ENCODE data around the gene ZFP42.

DNA sequence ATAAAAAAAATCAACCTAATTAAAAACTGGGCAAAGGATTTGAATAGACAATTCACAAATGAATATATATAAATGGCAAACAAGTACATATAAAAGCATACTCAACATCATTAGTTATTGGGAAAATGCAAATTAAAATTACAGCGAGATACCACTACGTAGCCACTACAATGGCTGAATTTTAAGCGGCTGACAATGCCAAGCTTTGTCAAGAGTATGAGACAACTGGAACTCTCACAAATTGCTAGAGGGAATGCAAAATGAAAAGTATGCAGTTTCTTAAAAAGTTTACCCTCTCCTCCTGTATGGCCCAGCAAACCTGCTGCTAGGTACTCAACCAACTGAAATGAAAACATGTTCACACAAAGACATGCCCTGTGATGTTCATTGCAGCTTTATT, 34.8 kb downstream of the ZFP42 start:
- TF ChIP-seq POLR2A (IDR thresholded peaks at IDR 0.05; ENCODE audit: low read depth) (no peak), EP300 (IDR thresholded peaks at IDR 0.05) (no peak)
- TF ChIP-seq, protein P1, sequence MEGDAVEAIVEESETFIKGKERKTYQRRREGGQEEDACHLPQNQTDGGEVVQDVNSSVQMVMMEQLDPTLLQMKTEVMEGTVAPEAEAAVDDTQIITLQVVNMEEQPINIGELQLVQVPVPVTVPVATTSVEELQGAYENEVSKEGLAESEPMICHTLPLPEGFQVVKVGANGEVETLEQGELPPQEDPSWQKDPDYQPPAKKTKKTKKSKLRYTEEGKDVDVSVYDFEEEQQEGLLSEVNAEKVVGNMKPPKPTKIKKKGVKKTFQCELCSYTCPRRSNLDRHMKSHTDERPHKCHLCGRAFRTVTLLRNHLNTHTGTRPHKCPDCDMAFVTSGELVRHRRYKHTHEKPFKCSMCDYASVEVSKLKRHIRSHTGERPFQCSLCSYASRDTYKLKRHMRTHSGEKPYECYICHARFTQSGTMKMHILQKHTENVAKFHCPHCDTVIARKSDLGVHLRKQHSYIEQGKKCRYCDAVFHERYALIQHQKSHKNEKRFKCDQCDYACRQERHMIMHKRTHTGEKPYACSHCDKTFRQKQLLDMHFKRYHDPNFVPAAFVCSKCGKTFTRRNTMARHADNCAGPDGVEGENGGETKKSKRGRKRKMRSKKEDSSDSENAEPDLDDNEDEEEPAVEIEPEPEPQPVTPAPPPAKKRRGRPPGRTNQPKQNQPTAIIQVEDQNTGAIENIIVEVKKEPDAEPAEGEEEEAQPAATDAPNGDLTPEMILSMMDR (IDR thresholded peaks at IDR 0.05): no peak
